OCI-LY3 (cell line): ENCODE results near the gene PLPP3.

Experiments
- CTCF ChIP-seq: fragments of 200-600, 300-600 bp; sonication (generic); IDR thresholded peaks from 2 replicates; pipeline ENCODE4 v1.5.1; 2014; ENCODE audit warnings: antibody characterized with exemption, low read length, low read depth
- EZH2phosphoT487 ChIP-seq: fragments of 200-600 bp; shearing (Covaris generic); IDR thresholded peaks from 2 replicates; pipeline ENCODE4 v1.6.1; 2018; ENCODE audit warnings: antibody characterized with exemption, mixed run types, low read depth

- TF ChIP-seq EZH2phosphoT487, result no peak
- TF ChIP-seq CTCF, result no peak
These were observed 40.8 kb downstream of the PLPP3 start for GRCh38 chr1:56538532-56538931.
